ENCODE results near the gene BTC. TPM values are rescaled to one million over a fixed set of nuclear protein-coding genes. Genes with fewer than 3 reads are reported as not detected.
"Not testable (repeated sequence)": the region's sequence is repeated elsewhere in the genome, so short reads cannot be mapped to it uniquely, and the experiment has no call there.

The BTC gene
- polyA plus RNA-seq, 1 donor (not counting 4 experiments of a cell fraction or from before 2014, with no cell fraction given), result 0.58 TPM

DNA sequence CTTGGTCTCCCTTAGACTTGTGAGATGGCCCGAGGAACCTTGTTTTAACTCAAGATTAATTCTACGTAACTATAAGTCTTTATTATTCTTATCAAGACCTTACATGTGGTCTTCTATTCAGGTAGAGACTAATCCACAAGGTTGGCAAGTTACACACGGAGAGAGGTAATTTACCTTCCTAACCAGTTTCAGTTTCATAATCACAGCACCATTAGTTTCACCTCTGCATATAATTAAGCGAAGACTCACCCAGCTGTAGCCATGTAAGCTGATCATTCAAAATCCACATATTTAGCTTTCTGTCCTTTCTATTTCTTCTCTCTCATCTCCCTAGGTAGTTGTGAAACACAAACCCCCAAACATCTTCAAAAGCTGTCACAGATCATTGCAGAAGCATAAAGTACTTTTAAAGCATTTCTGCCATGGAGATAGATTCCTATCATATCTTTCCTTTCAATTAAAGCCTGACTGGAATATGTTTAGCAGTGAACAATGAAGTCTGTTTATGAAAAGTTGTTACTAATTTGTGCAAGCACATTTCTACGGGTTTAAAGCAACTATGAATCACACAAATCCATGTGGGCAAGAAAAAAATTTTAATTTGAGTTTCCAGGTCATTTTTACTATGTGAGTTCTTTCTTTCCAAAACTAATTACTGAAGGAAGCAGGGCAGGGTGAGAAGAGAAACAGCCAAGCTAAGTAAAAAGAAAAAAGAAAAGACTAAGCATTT is 78.5 kb downstream of the BTC start:
- TF ChIP-seq, protein P1, sequence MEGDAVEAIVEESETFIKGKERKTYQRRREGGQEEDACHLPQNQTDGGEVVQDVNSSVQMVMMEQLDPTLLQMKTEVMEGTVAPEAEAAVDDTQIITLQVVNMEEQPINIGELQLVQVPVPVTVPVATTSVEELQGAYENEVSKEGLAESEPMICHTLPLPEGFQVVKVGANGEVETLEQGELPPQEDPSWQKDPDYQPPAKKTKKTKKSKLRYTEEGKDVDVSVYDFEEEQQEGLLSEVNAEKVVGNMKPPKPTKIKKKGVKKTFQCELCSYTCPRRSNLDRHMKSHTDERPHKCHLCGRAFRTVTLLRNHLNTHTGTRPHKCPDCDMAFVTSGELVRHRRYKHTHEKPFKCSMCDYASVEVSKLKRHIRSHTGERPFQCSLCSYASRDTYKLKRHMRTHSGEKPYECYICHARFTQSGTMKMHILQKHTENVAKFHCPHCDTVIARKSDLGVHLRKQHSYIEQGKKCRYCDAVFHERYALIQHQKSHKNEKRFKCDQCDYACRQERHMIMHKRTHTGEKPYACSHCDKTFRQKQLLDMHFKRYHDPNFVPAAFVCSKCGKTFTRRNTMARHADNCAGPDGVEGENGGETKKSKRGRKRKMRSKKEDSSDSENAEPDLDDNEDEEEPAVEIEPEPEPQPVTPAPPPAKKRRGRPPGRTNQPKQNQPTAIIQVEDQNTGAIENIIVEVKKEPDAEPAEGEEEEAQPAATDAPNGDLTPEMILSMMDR (optimal IDR thresholded peaks at IDR 0.05 in 1 of 3, IDR thresholded peaks at IDR 0.05 in 1 of 3, conservative IDR thresholded peaks at IDR 0.05 in 1 of 3; ENCODE audit: extremely low read depth in 1 of 3, insufficient read depth in 2 of 3, low read length in 3 of 3), result no peak
- TF ChIP-seq EZH2 (IDR thresholded peaks at IDR 0.05; ENCODE audit: low read length), result no peak
- peak; percentile 62 for FAIRE-seq
- no peaks in the 10 kb centered on the region for H3K27me3 ChIP-seq (ENCODE audit: control insufficient read depth, extremely low read depth, insufficient read depth, low read length)
- no peak overlapping the region for H3K27ac ChIP-seq (ENCODE audit: control insufficient read depth, insufficient read depth, low read length)
- DNase-seq (ENCODE audit: low read depth, low spot score), result no peak
- H3K9ac ChIP-seq (ENCODE audit: control insufficient read depth, extremely low read depth, insufficient read depth, low read length), result no peak overlapping the region
- peak overlapping the region; percentile 11 for H3K4me2 ChIP-seq (ENCODE audit: control insufficient read depth, extremely low read depth, insufficient read depth, low read depth, low read length)
- no peaks in the 10 kb centered on the region for H3K79me2 ChIP-seq (ENCODE audit: control insufficient read depth, insufficient read depth, low read length)
- H3K4me1 ChIP-seq (ENCODE audit: control insufficient read depth, extremely low read depth, insufficient read depth, low read length), result no peaks in the 10 kb centered on the region
- H3K36me3 ChIP-seq (ENCODE audit: control insufficient read depth in 2 of 2, extremely low read depth in 1 of 2, insufficient read depth in 2 of 2, low read length in 2 of 2), result no peaks in the 10 kb centered on the region
- no peaks in the 10 kb centered on the region for H3K9me1 ChIP-seq (ENCODE audit: control insufficient read depth, extremely low read depth, insufficient read depth, low read length)
- H3K9me3 ChIP-seq (ENCODE audit: control insufficient read depth, low read depth, low read length), result no peaks in the 10 kb centered on the region
- peak overlapping the region; percentile 78 for H2AFZ ChIP-seq (ENCODE audit: control insufficient read depth, low read length)
- H4K20me1 ChIP-seq (ENCODE audit: control insufficient read depth, extremely low read depth, insufficient read depth, low read length), result no peaks in the 10 kb centered on the region
- no peak overlapping the region for H3K4me3 ChIP-seq (ENCODE audit: control insufficient read depth in 2 of 3, extremely low read depth in 1 of 3, insufficient read depth in 2 of 3, low read depth in 1 of 3, low read length in 3 of 3)
- dilution Hi-C loops (cut with MboI; ENCODE audit: extremely low pct_ligation_motif_present, low sequenced_read_pairs), result no loop called here

DNA sequence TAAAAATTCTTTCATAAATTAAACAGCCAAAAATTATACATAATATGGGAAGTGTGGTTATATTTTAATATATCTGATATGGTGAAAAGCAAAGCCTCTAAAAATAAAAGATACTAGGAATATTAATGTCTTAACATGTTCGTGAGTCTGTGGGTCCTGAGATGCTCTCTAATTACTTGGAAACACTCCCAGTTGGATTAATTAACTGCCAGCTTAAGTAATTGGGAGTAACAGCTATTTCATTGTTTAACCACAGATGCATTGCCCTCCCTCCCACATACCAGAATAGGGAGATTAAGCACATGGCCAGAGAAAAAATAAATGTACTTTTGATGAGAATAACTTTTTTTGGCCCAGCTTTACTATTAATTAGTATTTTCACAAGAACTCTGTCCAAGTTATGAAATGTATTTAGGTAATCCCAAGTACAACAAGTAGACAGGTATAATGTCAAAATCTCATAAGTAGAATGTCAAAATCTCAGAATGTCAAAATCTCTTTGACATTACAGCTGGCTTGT is 79.7 kb downstream of the BTC start:
- Histone ChIP-seq H4K20me1 (ENCODE audit: control insufficient read depth, extremely low read depth, insufficient read depth, low read length) (no peaks in the 10 kb centered on the region), H3K36me3 (ENCODE audit: control insufficient read depth in 2 of 2, extremely low read depth in 1 of 2, insufficient read depth in 2 of 2, low read length in 2 of 2) (no peaks in the 10 kb centered on the region), H3K27ac (ENCODE audit: control insufficient read depth, insufficient read depth, low read length) (no peak overlapping the region), H3K9me3 (ENCODE audit: control insufficient read depth, low read depth, low read length) (no peaks in the 10 kb centered on the region), H3K4me3 (ENCODE audit: control insufficient read depth in 2 of 3, extremely low read depth in 1 of 3, insufficient read depth in 2 of 3, low read depth in 1 of 3, low read length in 3 of 3) (no peak overlapping the region), H2AFZ (ENCODE audit: control insufficient read depth, low read length) (no peak overlapping the region), H3K79me2 (ENCODE audit: control insufficient read depth, insufficient read depth, low read length) (no peaks in the 10 kb centered on the region), H3K9ac (ENCODE audit: control insufficient read depth, extremely low read depth, insufficient read depth, low read length) (no peak overlapping the region), H3K4me2 (ENCODE audit: control insufficient read depth, extremely low read depth, insufficient read depth, low read depth, low read length) (no peak overlapping the region), H3K27me3 (ENCODE audit: control insufficient read depth, extremely low read depth, insufficient read depth, low read length) (no peaks in the 10 kb centered on the region), H3K4me1 (ENCODE audit: control insufficient read depth, extremely low read depth, insufficient read depth, low read length) (no peaks in the 10 kb centered on the region), H3K9me1 (ENCODE audit: control insufficient read depth, extremely low read depth, insufficient read depth, low read length) (no peaks in the 10 kb centered on the region)
- dilution Hi-C loops (cut with MboI; ENCODE audit: extremely low pct_ligation_motif_present, low sequenced_read_pairs), result no loop called here
- no peak for DNase-seq (ENCODE audit: low read depth, low spot score)
- FAIRE-seq, result no peak
- TF ChIP-seq, protein P1 (optimal IDR thresholded peaks at IDR 0.05 in 1 of 3, IDR thresholded peaks at IDR 0.05 in 1 of 3, conservative IDR thresholded peaks at IDR 0.05 in 1 of 3; ENCODE audit: extremely low read depth in 1 of 3, insufficient read depth in 2 of 3, low read length in 3 of 3), result no peak
- no peak for TF ChIP-seq EZH2 (IDR thresholded peaks at IDR 0.05; ENCODE audit: low read length)

DNA sequence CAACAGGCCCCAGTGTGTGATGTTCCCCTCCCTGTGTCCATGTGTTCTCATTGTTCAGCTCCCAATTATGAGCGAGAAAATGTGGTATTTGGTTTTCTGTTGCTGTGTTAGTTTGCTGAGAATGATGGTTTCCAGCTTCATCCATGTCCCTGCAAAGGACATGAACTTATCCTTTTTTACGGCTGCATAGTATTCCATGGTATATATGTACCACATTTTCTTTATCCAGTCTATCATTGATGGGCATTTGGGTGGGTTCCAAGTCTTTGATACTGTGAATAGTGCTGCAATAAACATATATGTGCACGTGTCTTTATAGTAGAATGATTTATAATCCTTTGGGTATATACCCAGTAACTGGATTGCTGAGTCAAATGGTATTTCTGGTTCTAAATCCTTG is 86.2 kb downstream of the BTC start:
- H3K36me3 ChIP-seq (ENCODE audit: control insufficient read depth in 2 of 2, extremely low read depth in 1 of 2, insufficient read depth in 2 of 2, low read length in 2 of 2); H3K4me3 ChIP-seq (ENCODE audit: control insufficient read depth in 2 of 3, extremely low read depth in 1 of 3, insufficient read depth in 2 of 3, low read depth in 1 of 3, low read length in 3 of 3); H2AFZ ChIP-seq (ENCODE audit: control insufficient read depth, low read length); dilution Hi-C loops (cut with MboI; ENCODE audit: extremely low pct_ligation_motif_present, low sequenced_read_pairs); H3K27ac ChIP-seq (ENCODE audit: control insufficient read depth, insufficient read depth, low read length); H3K27me3 ChIP-seq (ENCODE audit: control insufficient read depth, extremely low read depth, insufficient read depth, low read length); H3K9me1 ChIP-seq (ENCODE audit: control insufficient read depth, extremely low read depth, insufficient read depth, low read length); H3K9ac ChIP-seq (ENCODE audit: control insufficient read depth, extremely low read depth, insufficient read depth, low read length); H3K79me2 ChIP-seq (ENCODE audit: control insufficient read depth, insufficient read depth, low read length); FAIRE-seq; H4K20me1 ChIP-seq (ENCODE audit: control insufficient read depth, extremely low read depth, insufficient read depth, low read length); H3K4me1 ChIP-seq (ENCODE audit: control insufficient read depth, extremely low read depth, insufficient read depth, low read length); H3K9me3 ChIP-seq (ENCODE audit: control insufficient read depth, low read depth, low read length); H3K4me2 ChIP-seq (ENCODE audit: control insufficient read depth, extremely low read depth, insufficient read depth, low read depth, low read length); DNase-seq (ENCODE audit: low read depth, low spot score): not testable (repeated sequence)

Measured in keratinocyte (primary cell).